HFF-Myc (cell line): ENCODE measurements around the gene CHST14.

ENCODE experiments used
- DNase-seq: peaks from one replicate; pipeline ENCODE4 v3.0.0-alpha.2; 2011; ENCODE audit warnings: low read depth; ENCODE audit errors: extremely low read depth
- H3K4me3 ChIP-seq: replicated peaks from 2 replicates; pipeline ENCODE4 v1.5.1; 2011; ENCODE audit warnings: low read depth, mild to moderate bottlenecking, control low read depth, low read length
- CTCF ChIP-seq: IDR thresholded peaks from 2 replicates; pipeline ENCODE4 v1.5.1; 2012; ENCODE audit warnings: mild to moderate bottlenecking, low read depth, low read length, control low read depth; ENCODE audit errors: missing control alignments

CHST14 gene

GRCh38 chr15:40437752-40438687 is 32.8 kb upstream of the CHST14 start:
- no peak for DNase-seq
- H3K4me3 ChIP-seq, result no peak overlapping the region
- no peak for TF ChIP-seq CTCF

DNA sequence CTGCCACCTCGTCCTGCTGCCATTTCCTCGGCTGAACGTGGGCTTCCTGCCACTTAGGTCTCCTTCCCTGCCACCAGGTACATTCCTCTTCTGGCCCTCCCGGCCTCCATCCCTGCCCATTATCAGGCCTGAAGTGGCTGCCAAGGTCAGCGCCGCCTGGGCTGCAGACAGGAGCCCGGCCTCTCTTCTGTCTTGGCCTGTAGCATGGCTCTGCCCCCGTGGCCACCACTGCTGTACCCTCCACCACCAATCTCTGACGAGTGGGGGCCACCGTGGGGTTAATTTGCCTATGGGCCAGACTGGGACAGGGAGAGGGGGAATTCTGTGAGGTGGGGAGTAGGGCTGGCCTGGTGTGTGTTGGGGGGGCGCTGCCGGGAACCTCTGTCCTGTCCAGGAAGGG is 32.1 kb upstream of the CHST14 start:
- DNase-seq, result no peak
- TF ChIP-seq CTCF, result no peak
- no peak overlapping the region for H3K4me3 ChIP-seq

DNA sequence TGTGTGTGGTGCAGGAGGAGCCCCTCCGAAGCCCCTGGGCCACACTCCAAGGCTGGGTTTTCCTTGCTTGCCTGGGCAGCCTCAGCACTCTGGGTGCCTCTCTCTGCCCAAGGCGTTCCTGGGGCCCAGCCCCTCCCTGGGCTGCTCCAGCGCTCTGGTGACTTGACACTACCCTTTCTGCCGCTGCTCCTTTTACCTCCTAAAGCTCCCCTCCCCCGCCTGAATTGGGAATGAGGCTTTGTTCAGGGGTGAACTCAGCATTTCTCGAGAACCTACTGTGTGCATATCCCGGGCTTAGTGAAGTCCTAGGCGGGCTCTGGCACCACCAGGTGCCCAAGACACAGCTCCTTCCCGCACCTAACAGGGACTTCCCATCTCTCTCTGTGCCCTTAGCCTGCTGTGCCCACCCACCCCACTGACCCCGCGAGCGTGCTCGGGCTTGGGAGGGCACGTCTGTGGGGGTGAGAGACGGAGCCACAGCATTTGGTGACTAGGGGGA is 31.3 kb upstream of the CHST14 start:
- TF ChIP-seq CTCF, result no peak
- no peak for DNase-seq
- H3K4me3 ChIP-seq, result peak overlapping the region; percentile 61

- H3K4me3 ChIP-seq, result peak overlapping the region; percentile 61
- TF ChIP-seq CTCF, result no peak
- DNase-seq, result no peak
Measured at GRCh38 chr15:40439960-40440742, 30.6 kb upstream of the CHST14 start.

GRCh38 chr15:40440743-40441564 is 29.8 kb upstream of the CHST14 start, which contains the start of gene BAHD1:
Gene BAHD1 (plus strand): TSS chr15:40440953. CDS start chr15:40458465, 17,512 bp downstream.
- peak within 1 kb of the TSS; percentile 61 for H3K4me3 ChIP-seq
- no peak for TF ChIP-seq CTCF
- DNase-seq, result peak; percentile 64
